GM18858 (cell line): ENCODE measurements around the gene SHISA9.

ENCODE experiments used
- ATAC-seq: cut with Tn5 transposase; IDR thresholded peaks from one replicate; pipeline ENCODE4 v1.9.1; 2021; ENCODE audit not compliant: unreplicated experiment

SHISA9 gene

DNA sequence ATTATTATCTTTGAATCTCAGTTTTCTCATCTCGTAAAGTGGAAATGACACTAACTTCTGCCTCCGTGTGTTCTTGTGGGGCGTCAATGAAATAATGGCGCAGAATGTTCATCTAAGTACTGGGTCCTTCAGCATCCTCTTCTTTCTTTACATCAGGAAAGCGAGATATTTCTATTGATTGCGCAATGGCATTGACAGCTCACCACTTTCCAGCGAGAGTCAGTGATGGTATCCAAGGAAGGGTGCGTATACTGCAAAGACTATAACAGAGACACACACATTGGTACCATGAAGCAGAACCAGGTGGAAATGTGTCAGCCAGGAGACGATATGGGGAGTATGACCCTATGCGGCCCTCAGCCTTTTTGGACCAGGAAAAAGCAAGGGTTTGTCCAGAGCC is 162.1 kb downstream of the SHISA9 start:
- no peak for ATAC-seq

DNA sequence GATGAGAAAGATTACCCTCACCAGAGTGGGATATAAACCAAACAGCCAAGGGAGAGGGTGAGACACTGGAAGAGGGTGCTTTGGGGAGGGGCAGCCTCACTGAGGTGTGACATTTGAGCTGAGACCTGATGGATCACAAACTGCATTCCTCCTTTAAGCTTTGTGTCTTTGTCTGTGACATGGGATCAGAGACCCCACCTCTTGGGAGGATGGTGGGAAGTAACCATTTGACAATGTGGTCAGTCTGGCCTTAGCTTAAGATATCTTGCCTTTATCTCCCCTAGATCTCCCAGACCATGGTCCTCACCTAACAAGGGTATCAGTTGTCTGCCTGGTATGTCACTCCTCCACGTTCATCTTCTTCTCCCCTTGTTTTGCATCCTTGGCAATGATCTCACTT is 163.4 kb downstream of the SHISA9 start:
- no peak for ATAC-seq

DNA sequence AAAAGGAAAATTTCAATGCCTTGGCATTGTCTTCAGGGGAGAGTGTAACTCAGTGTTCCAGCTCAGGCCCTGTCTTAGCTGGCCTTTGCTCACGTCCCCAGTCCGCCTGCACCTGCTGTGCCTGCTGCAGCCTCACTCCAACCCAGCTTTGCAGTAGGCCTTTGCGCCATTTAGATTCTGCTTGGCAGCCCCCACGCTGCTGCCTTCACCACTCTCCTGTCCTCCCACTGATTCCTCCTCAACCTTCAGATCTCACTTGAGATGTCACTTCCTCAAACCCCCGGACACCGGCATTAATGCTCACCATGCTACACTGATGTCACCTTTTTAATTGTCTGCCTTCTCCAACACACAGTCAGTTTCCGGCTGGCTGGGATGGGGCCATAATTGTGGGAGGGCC is 166.2 kb downstream of the SHISA9 start:
- no peak for ATAC-seq

DNA sequence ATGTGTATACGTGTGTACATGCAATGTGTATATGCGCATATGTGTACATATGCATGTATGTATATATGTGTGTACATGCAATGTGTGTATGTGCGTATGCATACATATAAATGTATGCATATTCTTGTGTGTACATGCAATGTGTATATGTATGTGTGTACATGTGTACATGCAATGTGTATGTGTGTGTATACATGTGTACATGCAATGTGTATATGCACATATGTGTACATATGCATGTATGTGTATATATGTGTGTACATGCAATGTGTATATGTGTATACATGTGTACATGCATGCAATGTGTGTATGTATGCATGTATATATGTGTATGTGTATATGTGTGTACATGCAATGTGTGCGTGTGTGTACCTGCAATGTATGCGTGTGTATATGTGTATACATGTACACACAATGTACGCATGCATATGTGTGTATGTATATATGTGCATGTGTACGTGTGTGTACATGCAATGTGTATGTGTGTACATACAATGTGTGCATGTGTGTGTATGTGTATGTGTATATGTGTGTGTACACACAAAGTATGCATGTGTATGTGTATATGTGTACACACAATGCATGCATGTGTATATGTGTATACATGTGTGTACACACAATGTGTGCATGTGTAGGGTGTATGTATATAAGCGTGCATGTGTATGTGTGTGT is 167.7 kb downstream of the SHISA9 start:
- no peak for ATAC-seq

DNA sequence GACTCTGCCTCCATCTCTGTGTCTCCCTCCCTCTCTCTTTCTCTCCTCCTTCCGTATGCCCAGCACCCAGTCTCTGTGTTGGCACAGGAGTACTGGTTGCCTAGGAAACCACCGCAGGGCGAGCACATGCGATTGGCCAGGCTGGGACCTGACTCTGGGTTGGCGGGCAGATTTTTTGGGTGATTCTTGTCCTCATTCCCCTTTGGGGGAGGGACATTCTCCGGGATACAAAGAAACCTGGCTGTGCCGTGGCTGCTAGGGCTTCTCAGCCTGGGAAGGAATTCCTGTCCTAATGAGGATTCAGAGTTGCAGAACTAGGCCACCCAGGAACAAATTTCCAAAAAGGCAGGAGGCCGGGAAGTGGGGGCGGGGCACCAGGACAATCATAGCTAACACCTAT is 168.9 kb downstream of the SHISA9 start:
- ATAC-seq = no peak

DNA sequence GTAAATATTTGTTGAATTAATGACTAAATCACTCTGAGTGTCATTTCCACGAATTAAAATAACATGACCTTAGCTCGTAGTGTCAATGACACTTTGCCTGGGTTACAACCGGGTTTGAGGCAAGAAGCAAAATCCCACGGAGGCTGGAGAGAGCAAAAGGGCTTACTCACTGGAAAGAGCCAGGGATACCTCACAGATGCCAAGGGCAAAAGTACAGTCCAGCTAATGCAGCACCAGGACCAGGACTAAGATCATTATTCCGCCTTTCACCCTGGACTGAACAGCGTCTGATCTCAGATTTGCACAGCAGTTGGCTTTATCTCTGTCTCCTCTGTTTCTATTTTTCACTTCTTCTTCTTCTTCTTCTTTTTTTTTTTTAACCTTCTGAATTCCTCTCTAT is 175.5 kb downstream of the SHISA9 start:
- no peak for ATAC-seq

DNA sequence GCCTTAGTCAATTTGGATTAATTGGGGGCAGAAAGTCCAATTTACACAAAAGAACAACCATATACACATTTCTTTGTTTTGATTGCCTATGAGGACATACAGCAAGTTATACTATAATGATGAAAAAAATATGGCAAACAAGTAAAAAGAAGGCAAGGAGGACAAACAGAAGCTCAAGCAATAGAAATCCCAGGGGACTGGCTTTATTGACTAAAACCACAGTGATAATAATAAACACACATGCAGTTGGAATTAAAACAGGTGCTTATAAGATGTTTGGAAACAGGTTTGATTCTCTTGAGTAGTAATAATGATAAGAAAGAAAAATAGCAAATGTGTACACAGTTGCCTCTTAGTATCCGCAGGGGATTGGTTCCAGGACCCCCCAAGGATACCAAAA is 176.4 kb downstream of the SHISA9 start:
- ATAC-seq = no peak

DNA sequence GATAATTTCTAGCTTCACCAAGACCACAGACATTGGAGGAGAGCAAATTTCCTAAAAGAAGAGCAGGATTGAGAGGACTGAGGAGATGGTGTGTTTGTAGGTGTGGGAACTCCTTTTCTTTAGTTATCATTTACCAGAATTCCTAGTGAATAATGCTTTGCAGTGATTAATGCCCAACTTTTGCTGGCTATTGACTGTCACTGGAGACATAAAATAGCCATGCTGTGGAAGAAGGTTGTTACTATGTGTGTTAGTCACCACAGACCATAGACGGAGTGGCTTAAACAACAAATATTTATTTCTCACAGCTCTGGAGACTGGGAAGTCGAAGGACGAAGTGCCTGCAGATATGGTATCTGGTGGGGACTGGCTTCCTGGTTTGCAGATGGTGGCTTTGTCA is 179.1 kb downstream of the SHISA9 start:
- ATAC-seq = no peak

DNA sequence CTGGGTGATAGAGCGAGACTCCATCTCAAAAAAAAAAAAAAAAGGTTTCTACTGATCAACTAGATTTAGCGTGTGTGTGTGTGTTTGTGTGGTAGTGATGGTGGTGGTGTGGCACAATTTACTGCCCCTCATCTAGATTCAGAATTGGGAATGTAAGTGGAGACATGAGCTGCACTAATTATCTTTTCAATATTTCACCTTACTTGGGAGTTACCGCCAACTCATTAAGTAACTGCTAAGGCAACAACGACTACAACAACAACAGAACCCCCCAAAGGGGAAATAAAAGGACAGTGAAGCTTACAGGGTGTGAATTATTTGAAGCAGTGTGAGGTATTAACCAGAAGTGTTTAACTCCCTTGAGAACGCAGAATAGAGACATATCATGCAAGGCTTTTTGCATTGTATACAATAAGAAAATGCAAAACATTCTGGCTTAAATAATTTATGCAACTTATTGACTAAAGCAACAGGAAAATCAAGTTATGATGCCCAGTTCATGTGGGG is 180.5 kb downstream of the SHISA9 start:
- ATAC-seq = no peak

DNA sequence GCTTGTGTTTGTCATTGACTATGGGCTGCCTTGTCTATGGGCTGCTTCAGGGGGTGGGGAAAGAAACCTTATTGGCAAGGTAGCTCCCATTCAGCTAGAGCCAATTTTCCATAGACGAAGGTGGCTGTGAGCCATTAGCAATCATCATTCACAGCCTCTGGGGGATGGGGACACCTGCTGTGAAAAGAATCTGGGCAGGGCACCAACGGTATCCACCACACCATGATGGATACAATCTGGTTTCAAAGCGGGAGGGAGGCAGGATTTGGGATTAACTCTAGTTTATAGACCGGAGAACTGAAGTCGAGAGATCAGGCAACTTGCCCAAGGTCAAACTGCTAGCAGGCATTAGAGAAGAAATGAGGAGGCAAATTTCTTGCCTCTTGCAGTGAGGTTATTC is 182.3 kb downstream of the SHISA9 start:
- no peak for ATAC-seq

DNA sequence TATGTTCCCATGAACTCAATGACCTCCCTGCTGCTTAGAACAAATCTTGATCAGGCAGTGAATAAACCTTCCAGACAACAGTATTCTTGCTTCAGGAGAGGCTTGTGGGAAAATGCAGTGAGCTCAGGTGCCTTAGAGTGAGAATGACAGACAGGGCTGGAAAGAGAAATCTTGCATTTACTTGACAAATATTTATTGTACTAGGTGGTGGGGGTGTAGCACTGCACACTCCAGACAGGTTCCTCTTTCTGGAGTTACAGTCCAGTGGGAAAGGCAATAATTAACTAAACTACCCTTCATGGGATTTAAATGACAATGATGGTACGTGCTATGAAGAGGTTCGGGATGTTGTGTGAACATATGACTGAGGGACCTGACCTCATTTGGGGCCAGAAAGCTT is 182.9 kb downstream of the SHISA9 start:
- ATAC-seq = no peak

DNA sequence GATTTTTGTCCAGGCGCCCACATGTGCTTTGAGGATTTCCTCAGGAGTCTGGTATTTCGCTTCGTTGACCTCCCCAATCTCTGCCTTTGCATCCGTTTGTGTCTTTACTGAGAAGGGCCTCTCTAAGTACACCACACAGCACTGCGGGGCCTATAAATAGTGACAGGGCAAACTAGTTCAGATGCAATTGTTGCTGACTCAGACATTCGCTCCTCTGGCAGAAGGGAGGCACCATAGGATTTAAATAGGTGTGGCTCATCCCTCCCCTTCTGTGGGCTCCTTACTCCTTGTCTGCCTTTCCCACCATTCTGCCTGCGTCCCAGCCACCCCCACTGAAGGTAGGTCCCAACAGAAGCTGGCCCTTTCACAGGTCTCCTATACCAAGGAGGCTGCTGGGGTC is 192.3 kb downstream of the SHISA9 start:
- no peak for ATAC-seq

DNA sequence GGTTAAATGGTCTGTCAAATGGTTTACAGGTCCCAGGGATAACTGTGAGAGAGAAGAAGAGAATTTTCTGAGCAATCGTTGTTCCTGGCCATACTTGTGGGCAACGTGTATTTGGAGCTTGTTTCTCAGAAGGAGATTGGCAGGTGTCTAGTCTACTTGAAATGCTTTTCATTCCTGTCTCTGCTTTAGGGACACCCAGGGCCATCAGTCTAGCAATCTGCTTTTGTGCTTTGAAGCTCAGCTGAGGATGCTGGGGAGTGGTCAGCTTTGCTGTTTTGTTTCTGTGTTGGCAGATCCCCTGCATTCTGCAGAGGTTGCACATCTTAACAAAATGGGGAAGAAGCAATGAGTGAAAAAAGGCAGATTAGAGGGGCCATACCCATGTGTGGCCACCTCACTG is 193.7 kb downstream of the SHISA9 start:
- no peak for ATAC-seq

DNA sequence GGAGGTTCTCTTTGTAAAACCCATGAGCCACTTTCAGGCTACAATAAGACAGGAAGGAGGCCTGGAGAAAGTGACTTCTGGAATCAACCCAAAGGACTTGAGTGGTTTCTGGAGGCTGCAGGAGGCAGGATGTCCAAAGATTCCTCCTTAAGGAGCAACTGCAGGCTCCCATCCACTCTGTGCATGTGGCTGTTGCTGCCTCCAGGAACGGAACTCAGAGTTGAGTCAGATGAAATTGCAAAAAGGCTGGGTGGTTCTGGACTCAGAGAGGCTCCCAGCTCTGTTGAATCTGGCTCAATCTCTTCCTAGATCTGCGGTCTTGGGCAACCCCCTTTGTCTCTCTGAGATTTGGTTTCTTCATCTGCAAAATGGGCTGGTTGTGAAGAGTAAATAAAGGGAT is 197.1 kb downstream of the SHISA9 start:
- ATAC-seq = no peak

DNA sequence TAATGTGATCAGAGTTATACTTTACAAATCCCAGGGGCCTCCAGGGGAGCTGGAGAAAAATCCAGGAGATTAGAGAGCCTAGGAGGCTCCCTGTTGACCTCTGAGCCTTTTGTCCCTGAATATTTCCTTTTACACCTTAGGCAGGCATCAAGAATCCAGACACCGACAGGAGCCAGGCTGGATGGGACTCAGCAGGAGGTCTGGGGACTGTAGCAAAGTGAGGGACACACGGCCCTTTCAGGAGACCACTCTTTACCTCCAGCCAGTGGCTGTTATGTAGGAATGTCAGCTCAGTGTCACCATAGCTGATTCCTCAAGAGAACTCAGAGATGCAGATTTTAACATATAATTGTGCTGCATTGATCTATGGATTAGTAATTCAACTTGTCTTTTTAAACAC is 198.4 kb downstream of the SHISA9 start:
- ATAC-seq = no peak

DNA sequence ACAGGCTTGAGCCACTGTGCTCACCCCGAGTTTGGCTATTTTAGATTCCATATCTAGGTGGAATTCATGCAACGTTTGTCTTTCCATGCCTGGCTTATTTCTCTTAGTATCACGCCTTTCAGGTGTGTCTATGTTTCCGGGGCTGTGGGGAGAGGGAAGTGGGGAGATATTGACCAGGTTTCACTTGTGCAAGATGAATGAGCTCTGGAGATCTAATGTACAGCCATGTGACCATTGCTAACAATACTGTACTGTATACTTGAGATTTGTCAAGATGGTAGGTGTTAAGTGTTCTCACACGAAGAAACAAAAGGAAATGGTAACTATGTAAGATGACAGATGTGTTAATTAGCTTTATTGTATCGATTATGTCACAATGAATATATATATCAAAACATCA is 199.6 kb downstream of the SHISA9 start:
- ATAC-seq = no peak

DNA sequence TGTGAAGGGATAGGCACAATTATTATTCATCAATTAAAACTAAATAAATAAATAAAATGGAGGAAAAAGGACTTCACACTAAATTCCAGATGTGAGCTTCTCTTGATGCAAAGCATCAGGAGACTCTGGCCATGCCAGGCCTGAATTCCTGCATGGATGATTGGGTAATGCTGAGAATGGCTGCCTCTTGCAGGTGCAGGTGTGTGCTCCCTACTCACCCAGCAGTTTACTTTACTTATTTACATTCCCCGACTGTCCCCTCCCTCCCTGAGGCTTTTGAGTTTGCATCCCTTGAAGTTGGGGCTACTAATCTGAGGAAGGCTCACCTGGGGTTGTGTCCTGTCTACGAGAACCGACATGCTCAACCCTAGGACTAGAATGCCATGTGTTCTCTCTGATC is 200.4 kb downstream of the SHISA9 start:
- no peak for ATAC-seq

DNA sequence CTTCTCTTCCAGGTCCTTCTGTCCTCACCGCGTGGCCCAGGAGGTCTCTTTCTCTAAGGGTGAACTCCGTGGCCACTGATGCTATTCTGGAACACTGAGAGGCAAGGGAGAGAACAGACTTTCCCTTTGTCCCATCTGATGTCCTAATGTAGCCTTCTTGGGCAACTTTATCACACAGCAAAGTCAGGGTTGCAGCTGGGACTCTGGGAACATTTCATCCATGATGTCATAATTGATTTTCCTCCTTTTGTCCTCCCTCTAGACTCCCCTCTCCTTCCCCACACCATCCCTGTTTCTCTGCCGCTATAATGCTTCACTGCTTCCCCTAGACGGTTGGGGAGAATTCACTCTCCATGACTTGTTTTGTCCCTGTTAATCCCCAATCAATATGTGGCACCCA is 201.0 kb downstream of the SHISA9 start:
- no peak for ATAC-seq

DNA sequence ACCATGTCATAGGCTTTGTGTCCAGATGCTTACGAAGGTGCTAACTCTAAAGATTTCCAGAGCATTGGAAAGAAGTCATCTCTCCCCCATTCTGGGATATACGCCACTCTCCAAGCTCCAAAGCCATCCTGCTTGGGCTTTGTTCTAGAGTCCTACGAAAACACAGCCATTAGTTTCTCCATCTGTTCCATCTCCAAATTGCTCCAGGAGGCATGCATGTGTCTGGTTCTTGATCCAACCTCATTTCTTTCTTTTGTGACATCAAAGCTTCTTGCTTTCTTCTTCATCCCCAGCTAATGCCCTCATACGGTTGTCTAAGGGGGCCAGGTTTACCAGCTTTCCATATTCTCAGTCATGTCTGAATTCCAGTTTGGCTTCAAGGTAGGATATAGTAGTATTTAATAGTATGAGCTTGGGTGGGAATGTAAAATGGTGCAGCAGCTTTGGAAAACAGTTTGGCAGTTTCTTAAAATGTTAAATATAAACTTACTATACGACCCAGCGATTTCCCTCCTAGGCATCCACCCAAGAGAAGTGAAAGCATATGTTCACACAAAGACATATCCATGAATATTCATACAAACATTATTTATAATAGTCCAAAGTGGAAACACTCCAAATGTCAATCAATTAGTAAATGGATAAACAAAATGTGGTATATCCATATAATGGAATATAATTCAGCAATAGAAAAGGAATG is 202.6 kb downstream of the SHISA9 start:
- no peak for ATAC-seq

DNA sequence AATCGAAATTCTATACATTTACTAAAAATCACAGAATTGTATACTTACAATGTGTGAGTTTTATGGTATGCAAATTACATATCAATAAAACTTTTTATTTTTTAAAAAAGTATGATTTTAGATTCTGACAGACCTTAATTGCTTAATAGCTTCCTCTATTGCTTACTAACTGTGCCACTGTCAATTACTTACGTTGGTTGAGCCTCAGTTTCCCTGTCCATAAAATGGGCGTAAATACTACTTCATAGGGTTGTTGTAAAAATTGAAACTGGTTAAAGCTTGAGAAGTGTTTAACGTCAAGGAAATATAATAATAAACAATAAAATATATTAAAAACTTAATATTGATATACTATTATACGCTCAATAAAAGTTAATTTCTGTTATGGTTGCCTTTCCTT is 203.4 kb downstream of the SHISA9 start:
- no peak for ATAC-seq

DNA sequence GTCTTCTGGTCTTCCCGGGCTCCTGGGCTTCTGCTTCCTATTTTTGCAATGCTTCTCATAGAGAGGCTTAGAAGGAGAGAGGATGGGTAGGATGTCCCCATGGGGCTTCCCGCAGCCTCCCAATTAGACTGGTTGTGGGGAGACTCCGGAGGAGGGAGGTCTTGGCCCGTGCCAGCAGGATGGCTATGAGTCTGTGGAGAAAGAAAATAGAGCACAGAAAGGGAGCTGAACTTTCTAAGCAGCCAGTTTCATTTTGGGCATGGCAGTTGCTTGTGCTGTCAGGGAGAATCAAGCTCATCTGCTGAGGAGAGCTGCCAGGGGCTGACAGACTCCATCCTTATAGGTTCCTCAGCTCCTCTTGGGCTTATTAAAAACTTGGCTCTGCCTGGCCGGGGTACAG is 204.0 kb downstream of the SHISA9 start:
- no peak for ATAC-seq

DNA sequence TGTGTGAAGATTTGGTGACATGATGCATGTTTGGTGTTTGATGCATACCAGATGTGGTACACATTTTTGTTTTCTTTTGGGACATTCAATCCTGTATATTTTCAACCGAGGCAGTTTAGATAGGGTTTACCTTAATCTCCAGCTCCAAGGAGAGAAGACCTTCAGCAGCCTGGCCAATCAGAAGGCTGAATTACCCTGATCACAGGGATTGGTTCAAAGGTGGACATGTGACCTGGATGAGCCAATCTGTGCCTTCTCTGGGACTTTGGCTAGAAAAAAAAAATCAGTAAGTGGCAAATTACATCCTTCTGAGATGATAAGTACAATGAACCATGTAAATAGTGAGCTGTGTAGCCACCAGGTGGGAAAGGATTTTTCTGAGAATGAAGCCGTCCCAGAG is 205.1 kb downstream of the SHISA9 start:
- no peak for ATAC-seq

DNA sequence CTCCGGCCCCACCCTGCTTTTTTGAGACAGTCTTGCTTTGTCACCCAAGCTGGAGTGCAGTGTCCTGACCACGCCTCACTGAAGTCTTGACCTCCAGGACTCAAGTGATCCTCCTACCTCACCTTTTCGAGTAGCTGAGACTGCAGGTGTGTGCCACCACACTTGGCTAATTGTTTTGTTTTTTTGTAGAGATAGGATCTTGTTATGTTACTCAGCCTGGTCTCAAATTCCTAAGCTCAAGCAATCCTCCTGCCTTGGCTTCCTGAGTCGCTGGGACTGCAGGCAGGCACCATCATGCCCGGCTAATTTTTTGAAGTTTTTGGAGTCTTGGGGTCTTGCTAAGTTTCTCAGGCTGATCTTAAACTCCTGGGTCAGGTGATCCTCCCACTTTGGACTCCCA is 206.7 kb downstream of the SHISA9 start:
- ATAC-seq = no peak
